Measurements from ENCODE around the gene TMEM141.

DNA sequence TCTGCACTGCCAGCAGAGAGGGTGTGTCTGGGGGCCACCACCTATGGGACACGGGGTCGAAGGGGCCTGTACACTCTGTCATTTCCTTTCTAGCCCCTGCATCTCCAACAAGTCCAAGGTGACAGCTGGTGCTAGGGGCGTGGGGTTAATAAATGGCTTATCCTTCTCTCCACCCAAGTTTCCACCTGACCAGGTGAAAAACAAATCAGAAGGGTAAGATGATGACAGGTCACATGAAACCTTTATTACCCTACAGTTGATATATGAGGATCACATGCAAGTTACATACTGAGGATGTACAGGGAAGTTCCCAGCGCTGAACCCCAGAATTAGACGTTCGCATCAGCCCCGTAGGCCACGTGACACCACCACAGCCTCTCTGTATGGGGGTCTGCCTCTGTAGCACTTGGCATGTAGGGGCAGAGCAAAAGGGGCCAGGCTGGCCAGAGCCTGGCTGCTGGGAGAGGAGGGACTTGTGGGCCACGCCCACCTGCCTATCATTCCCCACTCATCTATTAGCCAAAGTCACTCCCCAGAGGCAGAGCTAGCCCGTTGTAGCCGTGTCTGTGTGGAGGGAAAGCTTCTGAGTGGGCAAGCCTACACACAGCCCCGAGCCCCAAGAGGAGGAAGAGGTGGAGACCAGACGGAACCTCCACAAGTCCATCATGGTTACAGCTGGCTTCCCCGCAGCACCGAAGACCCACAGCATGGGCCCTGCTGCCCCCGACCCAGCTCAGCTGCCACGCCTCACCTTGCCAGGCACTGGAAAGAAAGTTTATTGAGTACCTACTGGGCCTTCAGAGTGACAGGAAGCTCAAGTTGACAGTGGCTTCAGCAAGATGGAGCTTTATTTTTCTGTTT lies 2.2 kb downstream of the TMEM141 start:
- TF ChIP-seq, protein P1, sequence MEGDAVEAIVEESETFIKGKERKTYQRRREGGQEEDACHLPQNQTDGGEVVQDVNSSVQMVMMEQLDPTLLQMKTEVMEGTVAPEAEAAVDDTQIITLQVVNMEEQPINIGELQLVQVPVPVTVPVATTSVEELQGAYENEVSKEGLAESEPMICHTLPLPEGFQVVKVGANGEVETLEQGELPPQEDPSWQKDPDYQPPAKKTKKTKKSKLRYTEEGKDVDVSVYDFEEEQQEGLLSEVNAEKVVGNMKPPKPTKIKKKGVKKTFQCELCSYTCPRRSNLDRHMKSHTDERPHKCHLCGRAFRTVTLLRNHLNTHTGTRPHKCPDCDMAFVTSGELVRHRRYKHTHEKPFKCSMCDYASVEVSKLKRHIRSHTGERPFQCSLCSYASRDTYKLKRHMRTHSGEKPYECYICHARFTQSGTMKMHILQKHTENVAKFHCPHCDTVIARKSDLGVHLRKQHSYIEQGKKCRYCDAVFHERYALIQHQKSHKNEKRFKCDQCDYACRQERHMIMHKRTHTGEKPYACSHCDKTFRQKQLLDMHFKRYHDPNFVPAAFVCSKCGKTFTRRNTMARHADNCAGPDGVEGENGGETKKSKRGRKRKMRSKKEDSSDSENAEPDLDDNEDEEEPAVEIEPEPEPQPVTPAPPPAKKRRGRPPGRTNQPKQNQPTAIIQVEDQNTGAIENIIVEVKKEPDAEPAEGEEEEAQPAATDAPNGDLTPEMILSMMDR (IDR thresholded peaks at IDR 0.05), result no peak
- TF ChIP-seq EP300 (IDR thresholded peaks at IDR 0.05) (no peak), POLR2A (IDR thresholded peaks at IDR 0.05) (no peak)
